ENCODE results near the gene ZNF829. TPM values are rescaled to one million over a fixed set of nuclear protein-coding genes. Genes with fewer than 3 reads are reported as not detected.
A peak's percentile ranks its signal among the peaks of the same experiment; 100 is the strongest.

Gene ZNF829
- total RNA-seq, 2 donors from 2014 or later = 1.9 to 6.2 TPM

- DNase-seq = no peak
- no peak overlapping the region for H3K27ac ChIP-seq (ENCODE audit: low read depth, low read length)
- peak overlapping the region; percentile 66 for H3K4me3 ChIP-seq (ENCODE audit: low read length)
- H3K9me3 ChIP-seq (ENCODE audit: control insufficient read depth, low read length) = peaks cover 96% of the 10 kb centered on the region
- H3K36me3 ChIP-seq (ENCODE audit: control insufficient read depth, insufficient read depth, low read length) = peaks cover 73% of the 10 kb centered on the region
- no peak overlapping the region for H3K4me3 Mint-ChIP-seq
- peaks cover 92% of the 10 kb centered on the region for H3K36me3 Mint-ChIP-seq (ENCODE audit: low read depth)
- no peaks in the 10 kb centered on the region for H3K4me1 Mint-ChIP-seq
- 92% methylated on average over 2 of the region's 2 CpGs; no CpG with 5 or more reads in 1 of the 2 experiments for WGBS, 2 experiments (ENCODE audit: insufficient coverage in 1 of 2, insufficient read length in 1 of 2)
- TF ChIP-seq CTCF (conservative IDR thresholded peaks at IDR 0.05) = no peak
- H3K4me1 ChIP-seq (ENCODE audit: control insufficient read depth, insufficient read depth, low read length) = no peaks in the 10 kb centered on the region
- H3K9ac ChIP-seq (ENCODE audit: extremely low read depth, low read length, poor library complexity, severe bottlenecking) = no peak overlapping the region
- H3K27me3 ChIP-seq (ENCODE audit: control insufficient read depth, insufficient read depth, low read length, poor library complexity, severe bottlenecking) = no peaks in the 10 kb centered on the region
- H3K27ac Mint-ChIP-seq = no peak overlapping the region
- H3K9me3 Mint-ChIP-seq = peaks cover 96% of the 10 kb centered on the region
- H3K27me3 Mint-ChIP-seq (ENCODE audit: insufficient read depth) = peaks cover 2% of the 10 kb centered on the region
Measured at GRCh38 chr19:36894849-36895383, 21.2 kb downstream of the ZNF829 start.

- peaks cover 2% of the 10 kb centered on the region for H3K27me3 Mint-ChIP-seq (ENCODE audit: insufficient read depth)
- H3K36me3 Mint-ChIP-seq (ENCODE audit: low read depth) = peaks cover 80% of the 10 kb centered on the region
- TF ChIP-seq CTCF (conservative IDR thresholded peaks at IDR 0.05) = no peak
- no peak for DNase-seq
- Histone ChIP-seq H3K27ac (ENCODE audit: low read depth, low read length) (no peak overlapping the region), H3K36me3 (ENCODE audit: control insufficient read depth, insufficient read depth, low read length) (peaks cover 58% of the 10 kb centered on the region), H3K4me1 (ENCODE audit: control insufficient read depth, insufficient read depth, low read length) (no peaks in the 10 kb centered on the region), H3K9ac (ENCODE audit: extremely low read depth, low read length, poor library complexity, severe bottlenecking) (no peak overlapping the region), H3K9me3 (ENCODE audit: control insufficient read depth, low read length) (peaks cover 98% of the 10 kb centered on the region), H3K4me3 (ENCODE audit: low read length) (peak overlapping the region; percentile 74), H3K27me3 (ENCODE audit: control insufficient read depth, insufficient read depth, low read length, poor library complexity, severe bottlenecking) (no peaks in the 10 kb centered on the region)
- 67 to 88% methylated on average over 1 to 3 of the region's 3 CpGs for WGBS, 2 experiments (ENCODE audit: insufficient coverage in 1 of 2, insufficient read length in 1 of 2)
- no peaks in the 10 kb centered on the region for H3K4me1 Mint-ChIP-seq
- peaks cover 97% of the 10 kb centered on the region for H3K9me3 Mint-ChIP-seq
- no peak overlapping the region for H3K4me3 Mint-ChIP-seq
- H3K27ac Mint-ChIP-seq = no peak overlapping the region
Measured at GRCh38 chr19:36891768-36892357, 24.2 kb downstream of the ZNF829 start.

GRCh38 chr19:36876993-36877938 is 38.8 kb downstream of the ZNF829 start:
- Histone ChIP-seq H3K27me3 (ENCODE audit: control insufficient read depth, insufficient read depth, low read length, poor library complexity, severe bottlenecking) (no peaks in the 10 kb centered on the region), H3K36me3 (ENCODE audit: control insufficient read depth, insufficient read depth, low read length) (peaks cover 46% of the 10 kb centered on the region), H3K4me1 (ENCODE audit: control insufficient read depth, insufficient read depth, low read length) (no peaks in the 10 kb centered on the region), H3K9me3 (ENCODE audit: control insufficient read depth, low read length) (peaks cover 100% of the 10 kb centered on the region), H3K9ac (ENCODE audit: extremely low read depth, low read length, poor library complexity, severe bottlenecking) (no peak overlapping the region), H3K4me3 (ENCODE audit: low read length) (peak overlapping the region; percentile 56), H3K27ac (ENCODE audit: low read depth, low read length) (no peak overlapping the region)
- H3K27ac Mint-ChIP-seq = no peak overlapping the region
- H3K4me1 Mint-ChIP-seq = no peaks in the 10 kb centered on the region
- no peak for TF ChIP-seq CTCF (conservative IDR thresholded peaks at IDR 0.05)
- H3K9me3 Mint-ChIP-seq = peaks cover 86% of the 10 kb centered on the region
- no peaks in the 10 kb centered on the region for H3K27me3 Mint-ChIP-seq (ENCODE audit: insufficient read depth)
- no peak for DNase-seq
- 92 to 97% methylated on average over 10 of the region's 10 CpGs for WGBS, 2 experiments (ENCODE audit: insufficient coverage in 1 of 2, insufficient read length in 1 of 2)
- no peak overlapping the region for H3K4me3 Mint-ChIP-seq
- H3K36me3 Mint-ChIP-seq (ENCODE audit: low read depth) = peaks cover 72% of the 10 kb centered on the region
